DOHH2 (cell line): ENCODE data around the gene NRF1.

ENCODE experiments used
- H3F3A ChIP-seq: fragments of 200-600 bp; sonication (generic), shearing (Covaris generic); 2 replicates; pipeline ENCODE4 v1.6.0; 2016; ENCODE audit warnings: antibody characterized with exemption, mild to moderate bottlenecking; ENCODE audit not compliant: control insufficient read depth, insufficient read depth
- H3K27ac ChIP-seq: fragments of 200-600 bp; sonication (generic); 2 replicates; pipeline ENCODE4 v1.5.1; 2014; ENCODE audit warnings: low read depth, mild to moderate bottlenecking, low read length, moderate library complexity
- H3K27me3 ChIP-seq: fragments of 200-600 bp; sonication (generic); 2 replicates; pipeline ENCODE4 v1.6.1; 2014; ENCODE audit warnings: mild to moderate bottlenecking, low read length, mixed read lengths; ENCODE audit not compliant: control insufficient read depth
- H3K36me3 ChIP-seq: fragments of 200-600 bp; sonication (generic); 2 replicates; pipeline ENCODE4 v1.6.1; 2014; ENCODE audit warnings: mild to moderate bottlenecking, low read length, moderate library complexity, mixed read lengths; ENCODE audit not compliant: control insufficient read depth
- H3K4me1 ChIP-seq: fragments of 200-600 bp; sonication (generic); 2 replicates; pipeline ENCODE4 v1.6.1; 2014; ENCODE audit warnings: mild to moderate bottlenecking, low read length, mixed read lengths; ENCODE audit not compliant: control insufficient read depth
- H3K4me2 ChIP-seq: fragments of 200-600 bp; sonication (generic); 2 replicates; pipeline ENCODE4 v1.6.0; 2014; ENCODE audit warnings: mild to moderate bottlenecking, low read length, moderate library complexity
- H3K4me3 ChIP-seq: fragments of 200-600 bp; sonication (generic); 2 replicates; pipeline ENCODE4 v1.5.1; 2014; ENCODE audit warnings: mild to moderate bottlenecking, low read length, mixed read lengths
- H3K79me2 ChIP-seq: fragments of 200-600 bp; sonication (generic); 2 replicates; pipeline ENCODE4 v1.6.1; 2014; ENCODE audit warnings: mild to moderate bottlenecking, low read length, mixed read lengths; ENCODE audit not compliant: control insufficient read depth
- H3K9me2 ChIP-seq: fragments of 200-600 bp; sonication (generic); replicated peaks from 2 replicates; pipeline ENCODE4 v1.6.1; 2014; ENCODE audit warnings: mild to moderate bottlenecking, low read length, mixed read lengths; ENCODE audit not compliant: control insufficient read depth
- H3K9me3 ChIP-seq: fragments of 200-600 bp; sonication (generic); 2 replicates; pipeline ENCODE4 v1.6.1; 2014; ENCODE audit warnings: antibody characterized with exemption, low read length, mixed read lengths; ENCODE audit not compliant: control insufficient read depth, insufficient read depth
- H4K20me1 ChIP-seq: fragments of 200-600 bp; sonication (generic); 2 replicates; pipeline ENCODE4 v1.6.0; 2014; ENCODE audit warnings: low read depth, mild to moderate bottlenecking, antibody characterized with exemption, low read length, moderate library complexity; ENCODE audit not compliant: control insufficient read depth, insufficient read depth
- CTCF ChIP-seq: fragments of 200-600 bp; sonication (generic); IDR thresholded peaks from one replicate; pipeline ENCODE4 v1.5.1; 2014; ENCODE audit warnings: antibody characterized with exemption, mild to moderate bottlenecking, low read depth, low read length; ENCODE audit not compliant: poor library complexity, severe bottlenecking
- EZH2phosphoT487 ChIP-seq: fragments of 200-600 bp; sonication (generic); IDR thresholded peaks from 2 replicates; pipeline ENCODE4 v1.6.1; 2017; ENCODE audit warnings: borderline replicate concordance, mild to moderate bottlenecking, antibody characterized with exemption, low read length, moderate library complexity, mixed read lengths

NRF1 gene

GRCh38 chr7:129754406-129754805 lies 142.9 kb downstream of the NRF1 start:
- Histone ChIP-seq H3K4me2 (no peak overlapping the region), H3K27me3 (no peaks in the 10 kb centered on the region), H3K4me1 (no peaks in the 10 kb centered on the region), H3K9me3 (no peaks in the 10 kb centered on the region), H3K36me3 (peaks cover 14% of the 10 kb centered on the region; the same call in 1 of the 2 replicates), H4K20me1 (no peaks in the 10 kb centered on the region), H3F3A (no peaks in the 10 kb centered on the region), H3K79me2 (no peaks in the 10 kb centered on the region), H3K27ac (no peak overlapping the region), H3K4me3 (no peak overlapping the region), H3K9me2 (no peaks in the 10 kb centered on the region)
- no peak for TF ChIP-seq EZH2phosphoT487
- no peak for TF ChIP-seq CTCF

- Histone ChIP-seq H3K27ac (no peak overlapping the region), H3K4me3 (no peak overlapping the region), H4K20me1 (no peaks in the 10 kb centered on the region), H3K36me3 (peaks cover 14% of the 10 kb centered on the region; the same call in 1 of the 2 replicates), H3K9me2 (no peaks in the 10 kb centered on the region), H3K9me3 (no peaks in the 10 kb centered on the region), H3K4me1 (no peaks in the 10 kb centered on the region), H3K79me2 (no peaks in the 10 kb centered on the region), H3K27me3 (no peaks in the 10 kb centered on the region), H3K4me2 (no peak overlapping the region), H3F3A (no peaks in the 10 kb centered on the region)
- TF ChIP-seq CTCF: no peak
- TF ChIP-seq EZH2phosphoT487: no peak
These were observed 146.5 kb downstream of the NRF1 start for GRCh38 chr7:129757991-129758390.

- TF ChIP-seq EZH2phosphoT487: no peak
- no peak for TF ChIP-seq CTCF
- Histone ChIP-seq H3K27me3 (no peaks in the 10 kb centered on the region), H3K36me3 (no peaks in the 10 kb centered on the region), H4K20me1 (no peaks in the 10 kb centered on the region), H3K9me2 (no peaks in the 10 kb centered on the region), H3K9me3 (no peaks in the 10 kb centered on the region), H3F3A (no peaks in the 10 kb centered on the region), H3K27ac (no peak overlapping the region), H3K4me3 (no peak overlapping the region), H3K4me2 (no peak overlapping the region), H3K79me2 (no peaks in the 10 kb centered on the region), H3K4me1 (0 out of 2 replicates have a peak, but pooled peaks cover 3% of the 10 kb centered on the region)
These were observed 151.0 kb downstream of the NRF1 start for GRCh38 chr7:129762387-129762969.
